GM12891 (cell line): ENCODE data around the gene PELI2.

Source experiments
- PAX5 ChIP-seq: IDR thresholded peaks from 2 replicates; pipeline ENCODE4 v1.6.1; 2011; ENCODE audit warnings: low read length, moderate library complexity, mild to moderate bottlenecking; ENCODE audit not compliant: insufficient read depth, severe bottlenecking
- POLR2A ChIP-seq: IDR thresholded peaks from 2 replicates; pipeline ENCODE4 v1.6.1; 2011; ENCODE audit warnings: low read depth, low read length, control low read depth
- POLR2AphosphoS5 ChIP-seq: IDR thresholded peaks from 2 replicates; pipeline ENCODE4 v1.6.1; 2011; ENCODE audit warnings: low read depth, low read length, control low read depth

DNA sequence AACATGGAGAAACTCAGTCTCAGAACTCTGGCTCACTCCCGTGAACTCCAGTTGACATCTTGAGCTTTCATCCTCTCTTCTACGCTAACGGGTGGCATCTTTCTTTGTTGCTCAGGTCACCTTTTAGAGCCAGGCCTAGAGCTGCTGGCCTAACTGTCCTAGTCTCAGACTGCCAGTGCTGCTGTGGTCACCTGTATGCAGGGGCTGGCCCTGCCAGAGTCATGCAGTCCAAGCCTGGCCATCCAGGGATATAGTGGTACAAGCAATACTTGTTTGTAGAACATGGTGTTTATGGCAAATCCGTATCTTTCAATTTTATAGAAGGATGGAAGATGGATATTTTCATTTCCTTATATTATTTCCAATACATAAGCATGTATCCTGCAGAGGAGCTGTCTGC, 117.2 kb downstream of the PELI2 start:
- TF ChIP-seq POLR2A (no peak), PAX5 (no peak), POLR2AphosphoS5 (no peak)
